IMR-90 (cell line): ENCODE data around the gene MEGF6. TPM values are rescaled to one million over a fixed set of nuclear protein-coding genes. Genes with fewer than 3 reads are reported as not detected.

Experiments used
- ATAC-seq: fragments of 200-7000 bp; cut with Tn5 transposase; 2 replicates; pipeline ENCODE4 v1.9.1; 2020; ENCODE audit warnings: low read depth, mild to moderate bottlenecking, moderate library complexity
- BruUV-seq: library from RNA; stranded (reverse); fragments of 400-500 nt; replicated peaks from 2 replicates; lab custom pipeline; 2021; lab: Mats Ljungman, UMichigan
- CTCF ChIA-PET: fragments of 300-600 bp; formaldehyde crosslinking; extraction: SDS; loops from one replicate; lab custom pipeline; 2021; ENCODE audit warnings: antibody characterized with exemption; lab: Yijun Ruan, JAX
- POLR2A ChIA-PET: fragments of 300-600 bp; sonication (Branson Sonifier 250); formaldehyde crosslinking; loops from one replicate; lab custom pipeline; 2022; ENCODE audit warnings: antibody characterized with exemption; ENCODE audit not compliant: unreplicated experiment; lab: Charles Lee
- DNase-seq: peaks from one replicate; pipeline ENCODE4 v3.0.0; 2013
- H2AFZ ChIP-seq: replicated peaks from 2 replicates; pipeline ENCODE3; 2013; ENCODE audit warnings: low read length, mild to moderate bottlenecking; ENCODE audit not compliant: poor library complexity
- H2AK5ac ChIP-seq: 2 replicates; pipeline ENCODE4 v1.6.1; 2013; ENCODE audit warnings: low read depth, low read length, inconsistent platforms
- H2AK9ac ChIP-seq: replicated peaks from 2 replicates; pipeline ENCODE3; 2013; ENCODE audit warnings: mild to moderate bottlenecking, low read depth, low read length, moderate library complexity; ENCODE audit not compliant: poor library complexity
- H2BK120ac ChIP-seq: 2 replicates; pipeline ENCODE4 v1.6.1; 2013; ENCODE audit warnings: low read depth, low read length, inconsistent platforms
- H2BK15ac ChIP-seq: 3 replicates; pipeline ENCODE4 v1.6.1; 2013; ENCODE audit warnings: low read depth, low read length, inconsistent platforms
- H2BK20ac ChIP-seq: 2 replicates; pipeline ENCODE4 v1.6.1; 2013; ENCODE audit warnings: low read depth, mild to moderate bottlenecking, inconsistent platforms, low read length, moderate library complexity
- H2BK5ac ChIP-seq: 2 replicates; pipeline ENCODE4 v1.6.1; 2013; ENCODE audit warnings: mild to moderate bottlenecking, low read depth, low read length, inconsistent platforms; ENCODE audit not compliant: poor library complexity, severe bottlenecking
- H3K14ac ChIP-seq: replicated peaks from 2 replicates; pipeline ENCODE4 v1.6.1; 2013; ENCODE audit warnings: low read depth, low read length, inconsistent platforms
- H3K18ac ChIP-seq: 2 replicates; pipeline ENCODE4 v1.6.1; 2013; ENCODE audit warnings: low read depth, low read length, control low read depth
- H3K23ac ChIP-seq: 2 replicates; pipeline ENCODE4 v1.6.1; 2013; ENCODE audit warnings: low read depth, low read length, inconsistent platforms
- H3K27ac ChIP-seq: 2 replicates; pipeline ENCODE4 v1.5.1; 2013; ENCODE audit warnings: mild to moderate bottlenecking, control low read depth, low read length; ENCODE audit not compliant: insufficient read depth
- H3K27me3 ChIP-seq: 2 replicates; pipeline ENCODE4 v1.6.1; 2013; ENCODE audit warnings: low read length; ENCODE audit not compliant: control insufficient read depth, insufficient read depth
- H3K36me3 ChIP-seq: 2 replicates; pipeline ENCODE4 v1.6.1; 2013; ENCODE audit warnings: low read length, mixed read lengths; ENCODE audit not compliant: control insufficient read depth, insufficient read depth
- H3K4ac ChIP-seq: 2 replicates; pipeline ENCODE4 v1.6.1; 2013; ENCODE audit warnings: low read depth, low read length, inconsistent platforms
- H3K4me1 ChIP-seq: 2 replicates; pipeline ENCODE4 v1.6.1; 2013; ENCODE audit warnings: low read length, mixed read lengths; ENCODE audit not compliant: control insufficient read depth, insufficient read depth
- H3K4me2 ChIP-seq: 2 replicates; pipeline ENCODE4 v1.6.1; 2013; ENCODE audit warnings: low read depth, mild to moderate bottlenecking, control low read depth, low read length, moderate library complexity
- H3K4me3 ChIP-seq: 2 replicates; pipeline ENCODE4 v1.5.1; 2013; ENCODE audit warnings: low read depth, mild to moderate bottlenecking, control low read depth, low read length, moderate library complexity; ENCODE audit not compliant: insufficient read depth
- H3K56ac ChIP-seq: 2 replicates; pipeline ENCODE4 v1.6.1; 2013; ENCODE audit warnings: low read length, inconsistent platforms; ENCODE audit not compliant: insufficient read depth; ENCODE audit errors: extremely low read depth
- H3K79me1 ChIP-seq, 2 experiments: 2 replicates each; pipeline ENCODE4 v1.6.1; 2013; ENCODE audit warnings: low read length in 2 of 2, inconsistent platforms in 1 of 2, low read depth in 1 of 2
- H3K9ac ChIP-seq: 2 replicates; pipeline ENCODE4 v1.6.1; 2013; ENCODE audit warnings: low read depth, low read length, control low read depth
- H3K9me1 ChIP-seq: 2 replicates; pipeline ENCODE4 v1.6.1; 2013; ENCODE audit warnings: low read length, inconsistent platforms; ENCODE audit not compliant: insufficient read depth
- H3K9me3 ChIP-seq: 2 replicates; pipeline ENCODE4 v1.6.1; 2013; ENCODE audit warnings: low read length; ENCODE audit not compliant: control insufficient read depth, insufficient read depth
- H4K20me1 ChIP-seq: 2 replicates; pipeline ENCODE4 v1.6.1; 2013; ENCODE audit warnings: low read length, inconsistent platforms; ENCODE audit not compliant: insufficient read depth
- H4K5ac ChIP-seq: 2 replicates; pipeline ENCODE4 v1.6.1; 2013; ENCODE audit warnings: mild to moderate bottlenecking, low read depth, low read length, control low read depth
- H4K8ac ChIP-seq, 2 experiments: 2 replicates each; pipeline ENCODE4 v1.6.1; 2013; ENCODE audit warnings: low read depth in 2 of 2, low read length in 2 of 2, control low read depth in 1 of 2, inconsistent platforms in 1 of 2
- H4K91ac ChIP-seq: 2 replicates; pipeline ENCODE4 v1.6.1; 2013; ENCODE audit warnings: low read depth, low read length, inconsistent platforms; ENCODE audit not compliant: insufficient read depth
- BHLHE40 ChIP-seq: fragments of 150-350 bp; IDR thresholded peaks from 2 replicates; pipeline ENCODE4 v1.6.1; 2016; ENCODE audit warnings: mild to moderate bottlenecking, low read depth, low read length
- CHD1 ChIP-seq: IDR thresholded peaks from 2 replicates; pipeline ENCODE4 v1.6.1; 2012; ENCODE audit warnings: low read depth, low read length, improper control_type of control experiment
- ELK1 ChIP-seq: fragments of 150-350 bp; IDR thresholded peaks from 2 replicates; pipeline ENCODE4 v1.6.1; 2016; ENCODE audit warnings: low read depth, mild to moderate bottlenecking, low read length, moderate library complexity, borderline replicate concordance
- FOS ChIP-seq: fragments of 150-350 bp; IDR thresholded peaks from 2 replicates; pipeline ENCODE4 v1.6.1; 2016; ENCODE audit warnings: low read depth, low read length
- MAFK ChIP-seq: IDR thresholded peaks from 2 replicates; pipeline ENCODE4 v1.6.1; 2012; ENCODE audit warnings: low read depth, low read length, improper control_type of control experiment
- NFE2L2 ChIP-seq: fragments of 150-350 bp; IDR thresholded peaks from 2 replicates; pipeline ENCODE4 v1.6.1; 2016; ENCODE audit warnings: low read depth, mild to moderate bottlenecking, low read length
- POLR2A ChIP-seq: IDR thresholded peaks from 2 replicates; pipeline ENCODE4 v1.6.1; 2012; ENCODE audit warnings: mild to moderate bottlenecking, low read depth, low read length
- RCOR1 ChIP-seq: IDR thresholded peaks from 2 replicates; pipeline ENCODE4 v1.6.1; 2012; ENCODE audit warnings: mild to moderate bottlenecking, low read length, improper control_type of control experiment; ENCODE audit not compliant: insufficient replicate concordance
- RFX5 ChIP-seq: IDR thresholded peaks from 2 replicates; pipeline ENCODE4 v1.8.0; 2012; ENCODE audit warnings: low read depth, mild to moderate bottlenecking, low read length, moderate library complexity
- USF2 ChIP-seq: fragments of 150-350 bp; IDR thresholded peaks from 2 replicates; pipeline ENCODE4 v1.6.1; 2017; ENCODE audit warnings: mild to moderate bottlenecking, antibody characterized with exemption, low read length, low read depth
- WGBS, 2 experiments: methylation state at CpG; one replicate each; pipeline versions ENCODE4 v1.1.5 to v1.1.7; 2013; ENCODE audit warnings: missing lambda C conversion rate in 2 of 2; ENCODE audit not compliant: insufficient read length in 1 of 2; ENCODE audit errors: extremely low coverage in 2 of 2; 5-methylcytosine and 5-hydroxymethylcytosine counted together
- dilution Hi-C: fragments of 300-500 bp; cut with HindIII; formaldehyde crosslinking; loops from one replicate; pipeline ENCODE4 v1.14.3; 2018; ENCODE audit warnings: low sequenced_read_pairs; ENCODE audit not compliant: unreplicated experiment
- in situ Hi-C: fragments of 300-500 bp; cut with MboI; formaldehyde crosslinking; loops from 3 replicates; pipeline ENCODE4 v1.14.3; 2019; ENCODE audit warnings: low sequenced_read_pairs, inconsistent platforms, mixed read lengths
- intact Hi-C: fragments of 100-400 bp; cut with micrococcal nuclease; formaldehyde crosslinking; loops from 2 replicates; pipeline ENCODE4 v1.10.0; 2022
- polyA plus RNA-seq, 3 experiments: library from polyadenylated mRNA; depleted of rRNA; stranded (reverse); fragments of >200 nt; gene quantifications; 2 replicates each; pipeline ENCODE4 v1.2.3, GENCODE V29; 2012; ENCODE audit warnings: low replicate concordance in 1 of 3
- total RNA-seq: library from RNA; depleted of rRNA; stranded (reverse); fragments of >200 nt; gene quantifications from 2 replicates; pipeline ENCODE4 v1.2.3, GENCODE V29; 2012
- TF ChIP-seq, protein P1 (sequence below): conservative IDR thresholded peaks from 2 replicates; pipeline ENCODE4 v1.5.1; 2012; ENCODE audit warnings: mild to moderate bottlenecking, low read depth, low read length, improper control_type of control experiment

Gene MEGF6
- total and polyA plus RNA-seq, 2 of the 4 experiments (the other 2 are of a cell fraction) = 0.72 to 4.1 TPM

DNA sequence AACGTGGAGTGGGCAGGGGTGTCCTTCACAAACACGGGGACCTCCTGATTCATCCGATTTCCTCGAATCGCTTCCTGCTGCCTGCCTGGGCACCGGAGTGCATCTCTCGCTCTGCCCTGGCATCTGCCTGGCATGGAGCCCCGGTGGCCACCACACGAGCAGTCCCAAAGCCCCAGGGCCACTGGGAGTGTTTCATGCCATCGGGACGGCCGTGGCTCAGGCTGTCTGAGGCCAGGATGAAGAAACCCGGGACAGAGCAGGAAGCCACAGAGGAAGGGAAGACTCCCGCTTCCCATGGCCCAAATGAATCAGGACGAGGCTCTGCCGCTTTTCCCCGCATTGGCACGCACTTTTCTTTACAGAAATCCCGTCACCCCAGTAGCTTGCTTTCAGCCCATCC lies 32.4 kb downstream of the MEGF6 start:
- dilution Hi-C loops (no loop called here), in situ Hi-C loops (no loop called here), intact Hi-C loops (no loop called here)
- TF ChIP-seq FOS = no peak
- no peak for TF ChIP-seq BHLHE40
- no peak for TF ChIP-seq MAFK
- TF ChIP-seq USF2 = no peak
- no peak for TF ChIP-seq NFE2L2
- TF ChIP-seq, protein P1, sequence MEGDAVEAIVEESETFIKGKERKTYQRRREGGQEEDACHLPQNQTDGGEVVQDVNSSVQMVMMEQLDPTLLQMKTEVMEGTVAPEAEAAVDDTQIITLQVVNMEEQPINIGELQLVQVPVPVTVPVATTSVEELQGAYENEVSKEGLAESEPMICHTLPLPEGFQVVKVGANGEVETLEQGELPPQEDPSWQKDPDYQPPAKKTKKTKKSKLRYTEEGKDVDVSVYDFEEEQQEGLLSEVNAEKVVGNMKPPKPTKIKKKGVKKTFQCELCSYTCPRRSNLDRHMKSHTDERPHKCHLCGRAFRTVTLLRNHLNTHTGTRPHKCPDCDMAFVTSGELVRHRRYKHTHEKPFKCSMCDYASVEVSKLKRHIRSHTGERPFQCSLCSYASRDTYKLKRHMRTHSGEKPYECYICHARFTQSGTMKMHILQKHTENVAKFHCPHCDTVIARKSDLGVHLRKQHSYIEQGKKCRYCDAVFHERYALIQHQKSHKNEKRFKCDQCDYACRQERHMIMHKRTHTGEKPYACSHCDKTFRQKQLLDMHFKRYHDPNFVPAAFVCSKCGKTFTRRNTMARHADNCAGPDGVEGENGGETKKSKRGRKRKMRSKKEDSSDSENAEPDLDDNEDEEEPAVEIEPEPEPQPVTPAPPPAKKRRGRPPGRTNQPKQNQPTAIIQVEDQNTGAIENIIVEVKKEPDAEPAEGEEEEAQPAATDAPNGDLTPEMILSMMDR = no peak
- TF ChIP-seq RCOR1 = no peak
- no peak for TF ChIP-seq POLR2A
- no peak for TF ChIP-seq CHD1
- TF ChIP-seq RFX5 = no peak
- no peak for TF ChIP-seq ELK1
- Histone ChIP-seq H2BK120ac (no peak overlapping the region), H3K27ac (no peak overlapping the region), H3K9ac (no peak overlapping the region), H2BK15ac (no peak overlapping the region), H2BK20ac (no peak overlapping the region), H3K4ac (no peak overlapping the region), H4K5ac (no peak overlapping the region), H3K14ac (no peak overlapping the region), H4K91ac (no peak overlapping the region), H3K4me1 (peaks cover 2% of the 10 kb centered on the region; the same call in 1 of the 2 replicates), H2AFZ (no peak overlapping the region), H3K56ac (no peak overlapping the region), H3K36me3 (no peaks in the 10 kb centered on the region), H3K79me1 (no peaks in the 10 kb centered on the region), H2AK9ac (no peak overlapping the region), H3K4me2 (no peak overlapping the region), H3K27me3 (peaks cover 2% of the 10 kb centered on the region; the same call in 1 of the 2 replicates), H3K4me3 (no peak overlapping the region), H4K20me1 (no peaks in the 10 kb centered on the region), H3K23ac (no peak overlapping the region), H3K9me1 (no peaks in the 10 kb centered on the region), H3K9me3 (peaks cover 2% of the 10 kb centered on the region), H2AK5ac (no peak overlapping the region), H3K18ac (no peak overlapping the region), H4K8ac (no peak overlapping the region), H2BK5ac (no peak overlapping the region)
- 85% methylated on average over 12 of the region's 19 CpGs; no CpG with 5 or more reads in 1 of the 2 experiments for WGBS, 2 experiments
- BruUV-seq = no TSS peak
- DNase-seq (no peak), ATAC-seq (no peak)
- ChIA-PET CTCF (no interaction called here), POLR2A (no interaction called here)
